ENCODE measurements around the gene FMNL2.

Gene FMNL2

GRCh38 chr2:152560166-152560565, 225.2 kb downstream of the FMNL2 start:
- DNase-seq (ENCODE audit: low spot score), result no peak

GRCh38 chr2:152560873-152561595, 226.1 kb downstream of the FMNL2 start:
- DNase-seq (ENCODE audit: low spot score), result no peak

GRCh38 chr2:152562198-152562884, 227.4 kb downstream of the FMNL2 start:
- no peak for DNase-seq (ENCODE audit: low spot score)

DNA sequence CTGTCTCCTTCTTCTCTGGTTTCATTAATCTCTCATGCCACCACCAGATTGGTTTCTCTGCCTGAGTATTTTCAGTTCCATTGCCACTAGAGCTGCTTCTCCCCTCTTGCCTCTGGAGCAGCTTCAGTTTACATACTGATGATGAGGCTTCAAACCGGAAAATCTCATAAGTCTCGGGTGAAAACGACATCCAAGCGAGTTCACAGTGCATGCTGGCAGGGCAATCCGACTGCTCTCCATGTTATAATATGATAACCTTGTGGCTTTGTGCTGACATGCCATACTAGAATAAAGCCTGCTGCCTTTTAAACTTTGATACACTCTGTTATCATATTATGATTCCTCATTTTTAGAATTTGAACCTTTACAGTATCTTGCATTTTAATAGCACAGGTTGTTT, 228.8 kb downstream of the FMNL2 start:
- DNase-seq (ENCODE audit: low spot score), result no peak

- DNase-seq (ENCODE audit: low spot score), result no peak
Observed at GRCh38 chr2:152564754-152565551, 230.0 kb downstream of the FMNL2 start.

GRCh38 chr2:152565884-152566727, 231.1 kb downstream of the FMNL2 start:
- no peak for DNase-seq (ENCODE audit: low spot score)

DNA sequence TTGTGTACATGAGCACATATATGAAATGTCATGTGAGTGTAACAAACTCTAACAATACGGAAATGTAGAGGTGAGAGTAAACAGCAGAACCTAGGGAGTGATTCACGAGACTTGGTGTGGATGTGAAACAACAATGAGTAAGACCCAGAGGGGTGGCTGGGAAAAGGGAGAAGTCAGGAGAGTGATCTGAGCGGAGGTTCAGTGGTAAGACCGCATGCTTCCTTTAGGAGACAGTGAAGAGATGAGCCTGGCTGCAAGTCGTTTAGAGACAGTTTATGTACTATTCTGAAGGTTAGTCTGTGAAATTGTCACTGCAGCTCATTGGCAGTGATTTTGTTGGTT, 231.7 kb downstream of the FMNL2 start:
- no peak for DNase-seq (ENCODE audit: low spot score)

GRCh38 chr2:152568531-152568930, 233.6 kb downstream of the FMNL2 start:
- no peak for DNase-seq (ENCODE audit: low spot score)

GRCh38 chr2:152569186-152569585, 234.2 kb downstream of the FMNL2 start:
- no peak for DNase-seq (ENCODE audit: low spot score)

GRCh38 chr2:152571048-152571766, 236.2 kb downstream of the FMNL2 start:
- DNase-seq (ENCODE audit: low spot score), result no peak

- no peak for DNase-seq (ENCODE audit: low spot score)
Observed at GRCh38 chr2:152572031-152572430, 237.1 kb downstream of the FMNL2 start.

DNA sequence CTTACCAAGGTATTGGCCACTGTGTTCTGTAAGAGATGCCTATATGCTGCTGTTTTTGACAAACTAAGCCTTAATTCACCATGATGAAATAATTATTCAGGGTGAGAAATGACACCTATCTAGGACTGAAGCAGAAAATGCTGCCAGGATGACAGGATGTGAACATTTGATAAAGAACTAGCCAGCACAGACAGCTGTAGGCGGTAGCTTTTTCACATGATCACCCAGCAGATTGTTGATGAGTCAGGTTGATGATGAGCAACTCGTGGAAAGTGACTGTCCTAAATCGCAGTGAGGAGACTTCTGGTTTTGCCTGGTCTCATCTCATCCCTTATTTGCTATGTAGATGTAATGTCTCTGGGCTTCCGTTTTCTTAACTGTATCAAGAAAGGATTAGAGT, 238.2 kb downstream of the FMNL2 start:
- DNase-seq (ENCODE audit: low spot score), result no peak

GRCh38 chr2:152577579-152577978, 242.6 kb downstream of the FMNL2 start:
- no peak for DNase-seq (ENCODE audit: low spot score)

GRCh38 chr2:152578573-152578972, 243.6 kb downstream of the FMNL2 start:
- DNase-seq (ENCODE audit: low spot score), result no peak

- no peak for DNase-seq (ENCODE audit: low spot score)
Observed at GRCh38 chr2:152580714-152581113, 245.7 kb downstream of the FMNL2 start.

- no peak for DNase-seq (ENCODE audit: low spot score)
Observed at GRCh38 chr2:152581360-152581759, 246.4 kb downstream of the FMNL2 start.

DNA sequence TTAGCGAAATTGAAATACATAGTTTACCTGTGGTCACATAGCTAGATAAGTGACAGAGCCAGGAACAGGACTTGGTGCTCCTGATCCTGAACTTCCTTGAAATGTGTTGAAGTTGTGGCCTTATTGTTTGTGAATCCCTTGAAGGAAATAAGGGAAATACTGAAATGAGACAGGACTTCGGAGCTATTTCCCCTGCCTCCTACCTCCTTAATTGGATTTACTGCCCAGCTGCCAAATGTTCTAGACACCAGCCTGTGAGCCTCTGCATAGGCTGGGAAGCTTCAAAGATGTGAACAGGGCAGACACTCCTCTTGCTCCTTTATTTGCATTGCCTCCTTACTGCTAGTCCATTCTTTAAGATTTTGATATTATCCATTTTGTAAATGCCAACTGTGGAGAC, 247.1 kb downstream of the FMNL2 start:
- no peak for DNase-seq (ENCODE audit: low spot score)

GRCh38 chr2:152583512-152584229, 248.7 kb downstream of the FMNL2 start:
- no peak for DNase-seq (ENCODE audit: low spot score)

DNA sequence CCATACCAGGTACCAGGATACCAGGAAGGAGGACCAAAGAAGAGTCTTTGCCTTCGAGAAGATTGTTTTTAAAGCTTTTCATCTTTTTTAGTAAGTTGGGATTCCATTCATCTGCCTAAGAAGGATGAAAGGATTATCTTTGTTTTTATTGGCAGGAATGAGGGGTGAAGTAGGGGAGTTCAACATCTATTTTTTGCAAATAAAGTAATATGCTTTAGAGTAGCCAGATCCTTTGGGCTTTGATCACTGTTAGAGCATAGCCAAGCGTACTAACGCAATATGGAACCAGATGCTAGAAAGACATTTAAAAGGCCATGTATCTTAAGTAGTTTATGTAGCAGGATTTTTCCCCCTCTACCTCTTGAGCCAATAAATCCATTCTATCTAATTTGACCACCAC, 249.3 kb downstream of the FMNL2 start:
- no peak for DNase-seq (ENCODE audit: low spot score)

- no peak for DNase-seq (ENCODE audit: low spot score)
Observed at GRCh38 chr2:152585830-152586484, 251.0 kb downstream of the FMNL2 start.
